K562 (cell line): ENCODE measurements around the gene MAN1B1. TPM values are rescaled to one million over a fixed set of nuclear protein-coding genes. Genes with fewer than 3 reads are reported as not detected.
A peak's percentile ranks its signal among the peaks of the same experiment; 100 is the strongest.

ENCODE experiments used
- CBFA2T2 ChIP-seq: fragments of 450-650 bp; conservative IDR thresholded peaks from 2 replicates; pipeline ENCODE4 v1.6.1; 2017; ENCODE audit warnings: mild to moderate bottlenecking
- CHD2 ChIP-seq: IDR thresholded peaks from 2 replicates; pipeline ENCODE4 v1.6.1; 2011; ENCODE audit warnings: low read depth, low read length
- KLF10 ChIP-seq: fragments of 250-450 bp; sonication (Bioruptor Pico); IDR thresholded peaks from 2 replicates; pipeline ENCODE4 v1.6.1; 2021; ENCODE audit warnings: matching md5 sums
- SLC30A9 ChIP-seq: fragments of 250-450 bp; sonication (Bioruptor Pico); IDR thresholded peaks from 2 replicates; pipeline ENCODE4 v1.8.0; 2022; ENCODE audit warnings: mild to moderate bottlenecking, moderate library complexity
- SRSF9 ChIP-seq: fragments of 200-400 bp; formaldehyde crosslinking; IDR thresholded peaks from 2 replicates; pipeline ENCODE4 v1.6.1; 2017; ENCODE audit warnings: low read depth, low read length, borderline replicate concordance
- TFAP4 ChIP-seq: sonication (generic); formaldehyde crosslinking; IDR thresholded peaks from 2 replicates; pipeline ENCODE4 v1.8.0; 2022; ENCODE audit warnings: missing genetic modification reagents, mild to moderate bottlenecking, moderate library complexity, borderline replicate concordance
- THAP7 ChIP-seq: fragments of 250-450 bp; sonication (Bioruptor Pico); IDR thresholded peaks from 2 replicates; pipeline ENCODE4 v1.5.0; 2021
- XRCC5 ChIP-seq: fragments of 200-400 bp; formaldehyde crosslinking; IDR thresholded peaks from 2 replicates; pipeline ENCODE4 v1.6.1; 2017; ENCODE audit warnings: low read depth, mild to moderate bottlenecking, low read length
- ZBTB11 ChIP-seq, 3 experiments: fragments of 200-800 bp in 1 of 3; fragments of 250-450 bp in 1 of 3; fragments of 450-650 bp in 1 of 3; sonication (Bioruptor Pico) in 1 of 3; sonication (Bioruptor generic) in 1 of 3; formaldehyde crosslinking in 1 of 3; IDR thresholded peaks; 2 replicates each; pipeline versions ENCODE4 v1.6.1 to v1.8.0; 2016 to 2022; ENCODE audit warnings: mild to moderate bottlenecking in 2 of 3, missing genetic modification characterization in 2 of 3, missing compliant biosample characterization in 1 of 3, moderate library complexity in 1 of 3
- ZFP91 ChIP-seq: sonication (generic); formaldehyde crosslinking; IDR thresholded peaks from 2 replicates; pipeline ENCODE4 v1.8.0; 2022; ENCODE audit warnings: mild to moderate bottlenecking, missing genetic modification reagents
- ZMIZ1 ChIP-seq, 2 experiments: fragments of 150-350 bp in 1 of 2; IDR thresholded peaks; 2 replicates each; pipeline ENCODE4 v1.6.1; 2012 to 2016; ENCODE audit warnings: low read depth in 2 of 2, low read length in 2 of 2, mild to moderate bottlenecking in 1 of 2, moderate library complexity in 1 of 2
- ZNF133 ChIP-seq: fragments of 250-450 bp; sonication (Bioruptor Pico); IDR thresholded peaks from 2 replicates; pipeline ENCODE4 v1.4.0; 2020; ENCODE audit warnings: mild to moderate bottlenecking
- ZNF3 ChIP-seq: fragments of 250-450 bp; sonication (Bioruptor Pico); IDR thresholded peaks from 2 replicates; pipeline ENCODE4 v1.5.0; 2021; ENCODE audit warnings: mild to moderate bottlenecking, moderate library complexity
- ZNF75A ChIP-seq: fragments of 450-650 bp; formaldehyde crosslinking; IDR thresholded peaks from 2 replicates; pipeline ENCODE4 v1.4.0; 2020; ENCODE audit warnings: mild to moderate bottlenecking
- polyA plus RNA-seq, 8 experiments: library from polyadenylated mRNA; depleted of rRNA in 4 of 8; stranded (reverse) in 5 of 8; unstranded in 3 of 8; fragments of >200 nt; fragmentation: Nextera tagmentation in 2 of 8; fragmentation: Illumina TruSeq in 1 of 8; extraction: Ambion mirVana in 2 of 8; extraction: Trizol in 1 of 8; gene quantifications; 2 replicates each; pipeline versions ENCODE4 v1.2.1 to v1.2.3, GENCODE V29; 2011 to 2014; ENCODE audit warnings: inconsistent platforms in 1 of 8, missing spikeins in 1 of 8
- total RNA-seq, 7 experiments: library from RNA; depleted of rRNA in 6 of 7; stranded (reverse); fragments of >200 nt in 6 of 7; fragmentation: Illumina TruSeq in 2 of 7; extraction: Trizol in 2 of 7; gene quantifications; 2 replicates each; pipeline versions ENCODE4 v1.2.1 to v1.2.3, GENCODE V29; 2011 to 2021; ENCODE audit warnings: low replicate concordance in 1 of 7

The MAN1B1 gene
- total and polyA plus RNA-seq, 9 of the 15 experiments (the other 6 are each of a cell fraction or from before 2014, with no cell fraction given): 0.55 to 36.6 (median 27.3) TPM

GRCh38 chr9:137049544-137050449, 37.0 kb upstream of the MAN1B1 start (continued):
- TF ChIP-seq ZMIZ1 (IDR thresholded peaks at IDR 0.05; ENCODE audit: low read depth in 2 of 2, low read length in 2 of 2) (no peak), XRCC5 (0 out of 2 replicates have a peak, but pooled peaks have one; percentile 43), CBFA2T2 (no peak), ZNF75A (CRISPR knock-in tag) (no peak), SLC30A9 (CRISPR knock-in tag) (no peak), ZNF133 (CRISPR knock-in tag) (no peak), THAP7 (CRISPR knock-in tag) (no peak), KLF10 (CRISPR knock-in tag) (no peak), SRSF9 (no peak), ZBTB11 (CRISPR knock-in tag; IDR thresholded peaks at IDR 0.05) (no peak), ZNF3 (CRISPR knock-in tag) (no peak), TFAP4 (CRISPR knock-in tag) (peak; percentile 68; the same call in 1 of the 2 replicates), ZFP91 (CRISPR knock-in tag) (no peak), CHD2 (no peak)
